GM19035 (cell line): ENCODE measurements around the gene RAB6B.
A peak's percentile ranks its signal among the peaks of the same experiment; 100 is the strongest.
"Not testable (repeated sequence)": the region's sequence is repeated elsewhere in the genome, so short reads cannot be mapped to it uniquely, and the experiment has no call there.

Source experiments
- ATAC-seq: cut with Tn5 transposase; IDR thresholded peaks from one replicate; pipeline ENCODE4 v1.9.1; 2021; ENCODE audit not compliant: unreplicated experiment

Gene RAB6B

GRCh38 chr3:133821767-133822638, 73.7 kb downstream of the RAB6B start:
- ATAC-seq: no peak

DNA sequence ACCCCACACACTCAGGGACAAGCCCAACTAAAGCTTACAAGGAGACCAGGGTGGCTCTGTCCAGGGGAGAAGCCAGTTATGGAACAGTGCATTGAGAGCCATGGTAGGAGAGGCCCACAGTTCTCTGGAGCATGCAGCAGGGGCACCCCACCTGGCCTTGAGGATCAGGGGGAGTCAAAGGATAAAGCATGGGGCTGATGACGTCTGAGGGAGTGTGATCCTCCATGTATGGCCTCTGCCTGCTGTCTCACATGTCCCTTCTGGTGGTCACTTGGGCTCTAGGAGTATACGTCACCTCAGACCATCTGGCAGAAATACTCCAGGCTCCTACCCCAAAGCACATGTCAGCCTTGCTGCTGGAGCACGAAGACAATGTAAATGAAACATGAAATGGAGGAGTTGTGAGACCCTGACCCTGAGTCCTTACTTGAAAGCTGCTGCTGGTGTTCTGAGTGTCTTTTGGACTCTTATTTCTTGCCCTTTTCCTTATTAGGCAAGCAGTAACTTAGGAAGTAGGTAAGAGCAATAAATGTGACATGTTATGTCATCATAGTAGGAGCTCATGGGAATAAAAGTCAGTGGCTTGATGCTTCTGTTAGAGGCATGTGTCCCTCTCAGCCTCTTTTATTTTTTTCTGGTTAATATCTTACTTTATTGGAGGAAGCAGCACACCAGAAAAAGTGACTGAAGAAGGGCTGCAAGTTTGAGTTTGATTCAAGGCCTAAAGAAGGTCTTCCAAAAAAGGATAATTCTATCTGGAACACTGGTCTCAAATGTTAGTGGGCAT, 74.6 kb downstream of the RAB6B start:
- no peak for ATAC-seq

- no peak for ATAC-seq
These were observed 75.6 kb downstream of the RAB6B start for GRCh38 chr3:133820129-133820528.

GRCh38 chr3:133815386-133815785, 80.3 kb downstream of the RAB6B start:
- ATAC-seq: no peak

DNA sequence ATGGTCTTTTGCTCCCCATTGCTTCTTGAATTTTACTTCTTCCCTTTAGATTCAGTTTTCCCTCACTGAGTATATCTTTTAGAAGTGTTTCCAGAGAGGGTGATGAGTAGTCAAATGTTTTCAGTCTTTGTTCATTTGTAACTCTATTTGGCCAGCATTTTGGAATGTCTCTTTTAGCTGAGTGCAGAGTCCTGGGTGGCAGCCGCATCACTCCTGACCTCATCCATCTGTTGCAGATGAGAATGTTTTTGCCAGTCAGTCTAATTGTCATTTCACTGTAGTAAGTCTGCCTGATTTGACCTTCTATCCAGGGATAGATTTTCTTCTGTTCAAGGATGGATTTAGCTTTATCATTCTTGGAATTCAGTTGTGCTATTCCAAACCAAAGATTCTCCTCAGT, 82.8 kb downstream of the RAB6B start:
- ATAC-seq: no peak

GRCh38 chr3:133805702-133806475, 89.8 kb downstream of the RAB6B start, which contains the start of gene SRPRB:
Gene SRPRB, plus strand, starts transcription at chr3:133805815. Its CDS starts 34 bp downstream, at chr3:133805849.
- ATAC-seq: peak; percentile 99

GRCh38 chr3:133805384-133805701, 90.3 kb downstream of the RAB6B start:
- no peak for ATAC-seq

DNA sequence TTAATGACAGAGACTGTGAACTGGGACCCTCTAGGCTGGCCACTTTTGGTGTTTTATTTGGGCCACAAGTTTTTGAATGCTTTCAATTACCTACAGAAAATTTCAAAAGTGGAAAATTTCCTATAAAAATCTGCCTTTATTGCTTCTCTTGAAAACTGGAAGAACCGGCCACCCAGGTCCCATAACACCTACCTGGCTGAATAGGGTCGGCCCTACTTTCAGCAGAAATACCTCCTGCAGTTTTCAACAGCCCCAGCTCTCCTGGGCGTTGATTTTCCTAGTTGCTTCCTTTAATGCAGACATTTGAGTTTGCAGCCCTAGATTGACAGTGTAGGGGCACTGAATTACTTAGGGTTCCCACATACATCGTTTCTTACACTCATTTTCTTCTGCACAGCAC, 90.8 kb downstream of the RAB6B start:
- ATAC-seq: no peak

DNA sequence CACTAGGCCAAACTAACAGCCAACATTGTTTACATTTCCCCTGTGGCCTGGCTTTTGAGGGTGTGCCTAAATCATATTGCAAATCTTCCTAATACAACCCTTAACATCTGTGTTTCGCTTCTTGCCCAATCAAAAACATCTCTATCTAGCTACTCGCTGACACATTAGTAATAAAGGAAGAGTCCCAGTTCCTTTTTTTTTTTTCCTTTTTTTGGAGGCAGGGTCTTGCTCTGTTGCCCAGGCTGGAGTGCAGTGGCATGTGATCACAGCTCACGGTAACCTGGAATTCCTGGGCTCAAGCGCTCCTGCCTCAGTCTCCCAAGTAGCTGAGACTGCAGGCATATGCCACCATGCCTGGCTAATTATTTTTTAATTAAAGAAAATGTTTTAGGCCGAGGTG, 92.2 kb downstream of the RAB6B start:
- no peak for ATAC-seq

- ATAC-seq: no peak
These were observed 95.7 kb downstream of the RAB6B start for GRCh38 chr3:133799794-133800585.

- no peak for ATAC-seq
These were observed 98.1 kb downstream of the RAB6B start for GRCh38 chr3:133797396-133798105.

DNA sequence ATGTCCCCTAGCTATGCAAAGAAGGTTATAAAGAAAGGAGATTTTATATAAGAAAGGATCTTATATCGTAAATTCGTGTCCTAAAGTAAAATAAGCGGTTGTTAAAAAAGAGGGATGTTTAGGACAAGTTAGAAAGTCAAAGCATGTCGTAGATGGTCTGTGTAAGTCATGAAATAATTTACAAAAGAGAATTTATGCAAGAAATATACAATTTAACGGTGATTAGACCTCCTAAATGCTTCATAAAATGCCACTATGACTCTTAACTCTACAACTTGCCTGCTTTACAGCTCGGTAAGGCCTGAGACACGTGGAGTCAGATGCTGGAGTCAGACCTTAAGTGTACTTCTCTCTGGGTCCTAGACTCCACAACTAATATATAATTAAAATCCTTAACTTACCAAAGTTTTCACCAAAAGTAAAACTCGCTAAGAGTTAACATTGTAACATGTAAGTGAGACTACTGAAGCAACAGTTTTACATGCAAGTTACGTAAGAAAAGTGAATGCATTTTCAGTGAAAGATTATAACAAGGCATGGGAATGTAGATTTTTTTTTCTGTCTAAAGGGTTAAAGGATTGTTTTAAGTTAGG, 103.4 kb downstream of the RAB6B start:
- no peak for ATAC-seq

GRCh38 chr3:133788024-133788423, 107.7 kb downstream of the RAB6B start:
- ATAC-seq: no peak

DNA sequence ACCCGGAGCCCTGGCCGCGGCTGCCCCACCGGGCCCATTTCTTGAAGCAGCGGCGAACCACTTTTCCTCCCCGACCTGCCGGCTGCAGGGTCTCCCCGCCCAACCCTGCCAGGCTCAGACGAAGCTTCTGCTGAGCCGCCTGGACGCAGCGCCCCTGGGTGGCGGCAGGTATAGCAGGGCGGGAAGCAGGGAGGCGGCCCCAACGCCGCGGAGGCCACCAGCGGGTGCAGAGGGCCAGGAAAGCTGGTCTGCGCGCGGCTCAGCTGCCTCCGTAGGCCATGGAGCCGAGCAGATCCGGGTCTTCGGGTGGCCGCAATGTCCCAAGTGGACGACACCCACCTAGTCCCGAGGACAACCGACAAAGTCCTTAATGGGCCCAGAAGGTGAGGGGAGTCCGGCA, 111.9 kb downstream of the RAB6B start:
- ATAC-seq: no peak

DNA sequence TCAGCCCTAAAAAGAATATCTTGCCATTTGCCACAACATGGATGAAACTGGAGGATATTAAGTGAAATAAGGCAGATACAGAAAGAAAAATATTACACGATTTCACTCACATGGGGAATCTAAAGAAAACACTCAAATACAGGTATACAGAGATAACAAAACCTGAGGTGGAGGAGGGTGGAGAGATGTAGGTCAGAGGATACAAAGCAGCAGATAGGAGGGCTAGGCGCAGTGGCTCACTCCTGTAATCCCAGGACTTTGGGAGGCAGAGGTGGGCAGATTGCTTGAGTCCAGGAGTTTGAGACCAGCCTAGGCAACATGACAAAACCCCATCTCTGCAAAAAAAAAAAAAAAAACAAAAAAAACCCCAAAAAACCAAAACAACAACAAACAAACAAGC, 113.2 kb downstream of the RAB6B start:
- no peak for ATAC-seq

DNA sequence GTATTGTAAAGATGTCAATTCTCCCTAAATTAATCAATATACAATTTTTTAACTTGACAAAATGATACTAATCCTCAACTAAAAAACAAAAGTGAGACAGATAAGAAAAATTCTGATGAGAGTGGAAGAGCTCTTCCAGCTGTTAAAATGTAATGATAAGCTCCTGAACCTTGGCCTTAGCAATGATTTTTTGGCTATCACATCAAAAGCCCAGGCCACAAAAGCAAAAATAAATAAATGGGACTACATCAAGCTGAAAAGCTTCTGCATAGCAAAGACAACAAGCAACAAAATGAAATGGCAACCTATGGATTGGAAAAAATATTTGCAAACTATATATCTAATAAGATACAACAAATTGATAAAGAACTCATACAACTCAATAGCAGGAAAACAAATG, 114.1 kb downstream of the RAB6B start:
- ATAC-seq: no peak

GRCh38 chr3:133780756-133781155, 114.9 kb downstream of the RAB6B start:
- ATAC-seq: not testable (repeated sequence)

- no peak for ATAC-seq
These were observed 116.0 kb downstream of the RAB6B start for GRCh38 chr3:133779626-133780203.
